Astrocyte of the spinal cord (primary cell): ENCODE measurements around the gene SBSN.

Experiments
- DNase-seq: peaks from one replicate; pipeline ENCODE4 v3.0.0; 2011; ENCODE audit warnings: low read depth, low spot score
- H3K4me3 ChIP-seq: 2 replicates; pipeline ENCODE4 v1.5.1; 2011; ENCODE audit warnings: low read depth, mild to moderate bottlenecking, low read length, moderate library complexity
- in situ Hi-C: cut with HindIII; loops from 2 replicates; pipeline ENCODE4 v1.10.0; 2017; ENCODE audit warnings: low sequenced_read_pairs
- TF ChIP-seq, protein P1 (sequence below): IDR thresholded peaks from 2 replicates; pipeline ENCODE4 v1.5.1; 2012; ENCODE audit warnings: low read depth, mild to moderate bottlenecking, low read length, inconsistent platforms

The SBSN gene

DNA sequence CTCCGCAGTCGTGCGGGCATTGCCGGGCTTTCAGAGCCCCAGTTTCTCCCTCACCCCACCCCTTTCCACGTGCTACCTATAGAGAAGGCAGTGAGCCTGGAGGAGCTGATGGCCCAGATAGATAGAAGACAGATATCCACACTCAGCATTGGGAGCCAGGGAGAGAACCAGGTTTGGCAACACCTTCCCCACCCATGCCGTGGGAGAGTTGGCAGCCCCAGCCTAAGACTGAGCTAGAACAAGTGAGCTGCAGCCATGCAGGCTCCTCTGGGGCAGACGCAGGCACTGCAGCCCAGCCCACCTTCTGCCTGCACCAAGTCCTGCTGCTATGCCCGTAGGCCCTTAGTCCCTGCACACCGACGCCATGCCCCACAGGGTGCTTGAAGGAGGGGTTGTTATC lies 27.5 kb downstream of the SBSN start:
- TF ChIP-seq, protein P1, sequence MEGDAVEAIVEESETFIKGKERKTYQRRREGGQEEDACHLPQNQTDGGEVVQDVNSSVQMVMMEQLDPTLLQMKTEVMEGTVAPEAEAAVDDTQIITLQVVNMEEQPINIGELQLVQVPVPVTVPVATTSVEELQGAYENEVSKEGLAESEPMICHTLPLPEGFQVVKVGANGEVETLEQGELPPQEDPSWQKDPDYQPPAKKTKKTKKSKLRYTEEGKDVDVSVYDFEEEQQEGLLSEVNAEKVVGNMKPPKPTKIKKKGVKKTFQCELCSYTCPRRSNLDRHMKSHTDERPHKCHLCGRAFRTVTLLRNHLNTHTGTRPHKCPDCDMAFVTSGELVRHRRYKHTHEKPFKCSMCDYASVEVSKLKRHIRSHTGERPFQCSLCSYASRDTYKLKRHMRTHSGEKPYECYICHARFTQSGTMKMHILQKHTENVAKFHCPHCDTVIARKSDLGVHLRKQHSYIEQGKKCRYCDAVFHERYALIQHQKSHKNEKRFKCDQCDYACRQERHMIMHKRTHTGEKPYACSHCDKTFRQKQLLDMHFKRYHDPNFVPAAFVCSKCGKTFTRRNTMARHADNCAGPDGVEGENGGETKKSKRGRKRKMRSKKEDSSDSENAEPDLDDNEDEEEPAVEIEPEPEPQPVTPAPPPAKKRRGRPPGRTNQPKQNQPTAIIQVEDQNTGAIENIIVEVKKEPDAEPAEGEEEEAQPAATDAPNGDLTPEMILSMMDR: no peak
- H3K4me3 ChIP-seq: no peak overlapping the region
- in situ Hi-C loops: no loop called here
- DNase-seq: no peak

GRCh38 chr19:35498984-35499527 lies 29.1 kb downstream of the SBSN start:
- in situ Hi-C loops: no loop called here
- no peak overlapping the region for H3K4me3 ChIP-seq
- DNase-seq: no peak
- TF ChIP-seq, protein P1: no peak

- no peak for DNase-seq
Observed at GRCh38 chr19:35498220-35498619, 29.9 kb downstream of the SBSN start.

DNA sequence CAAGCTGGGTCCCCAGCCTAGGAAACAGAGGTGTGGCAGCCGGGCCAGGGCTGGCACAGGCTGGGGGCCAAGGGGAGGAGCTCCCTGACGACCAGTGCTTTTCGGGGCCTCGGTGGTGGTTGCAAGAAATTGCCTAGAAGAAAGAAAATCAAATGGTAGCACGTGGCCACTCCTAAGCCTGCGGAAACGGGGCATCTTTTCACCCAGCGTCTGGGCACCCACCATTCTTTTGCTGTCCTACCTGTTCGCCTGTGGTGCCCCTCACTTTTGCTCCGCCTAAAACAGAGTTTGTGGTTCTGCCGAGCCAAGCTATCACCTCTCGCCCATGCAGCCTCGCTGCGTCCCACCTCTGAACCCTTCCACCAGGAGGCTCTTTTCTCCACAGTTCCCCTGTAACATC lies 30.7 kb downstream of the SBSN start:
- no peak for DNase-seq
- H3K4me3 ChIP-seq: no peak overlapping the region
- in situ Hi-C loops: no loop called here
- TF ChIP-seq, protein P1: no peak

More at GRCh38 chr19:35498220-35498619, 29.9 kb downstream of the SBSN start:
- no peak overlapping the region for H3K4me3 ChIP-seq
- in situ Hi-C loops: no loop called here
- TF ChIP-seq, protein P1: no peak

DNA sequence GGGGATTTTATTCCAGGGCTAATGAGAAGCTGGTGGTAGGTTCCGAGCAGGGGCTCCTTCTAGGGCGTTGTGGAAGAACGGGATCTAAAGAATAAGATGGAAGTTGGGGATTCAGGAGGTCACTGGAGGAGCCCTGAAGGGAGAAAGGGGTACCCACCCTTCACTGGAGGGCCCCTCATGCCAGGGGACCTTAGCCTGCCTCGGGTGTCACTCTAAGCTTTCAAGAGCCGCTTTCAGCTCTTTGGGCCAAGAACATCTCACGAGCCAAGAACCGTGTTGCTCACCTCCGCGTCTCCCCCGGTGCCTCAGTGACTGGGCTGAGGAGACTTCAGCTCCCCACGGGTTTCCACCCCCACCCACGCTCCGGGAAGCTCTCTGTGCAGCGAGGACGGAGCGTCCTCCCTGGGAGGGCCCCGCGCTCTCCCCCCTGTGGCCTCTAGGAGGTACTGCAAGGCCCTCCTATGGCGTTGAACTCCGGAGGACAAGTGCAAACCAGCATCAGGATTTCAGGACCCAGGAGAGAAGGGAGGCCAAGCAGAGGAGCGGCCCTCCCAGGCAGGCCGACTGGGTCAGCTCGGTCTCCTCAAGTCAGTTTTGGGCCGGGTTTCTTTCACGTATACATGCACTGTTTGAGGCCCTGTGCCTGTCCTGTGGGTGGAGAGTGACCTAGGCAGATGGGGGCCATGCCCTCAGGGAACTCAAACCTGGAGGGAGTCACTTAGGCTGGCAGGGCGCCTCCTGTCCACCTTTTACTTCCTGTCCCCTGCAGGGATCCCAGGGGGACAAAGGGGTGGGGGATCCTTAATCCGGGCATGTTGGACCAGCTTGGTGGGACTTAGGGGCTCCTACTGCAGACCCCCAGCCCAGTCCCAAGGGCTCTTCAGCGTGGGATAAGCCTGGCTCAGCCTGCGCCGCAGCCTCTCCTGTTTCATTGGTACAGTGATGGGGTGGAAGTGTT lies 32.7 kb downstream of the SBSN start:
- in situ Hi-C loops: no loop called here
- H3K4me3 ChIP-seq: no peak overlapping the region
- peak; percentile 47 for DNase-seq
- TF ChIP-seq, protein P1: peak; percentile 99

- TF ChIP-seq, protein P1: no peak
- no peak for DNase-seq
- in situ Hi-C loops: no loop called here
- no peak overlapping the region for H3K4me3 ChIP-seq
Observed at GRCh38 chr19:35493971-35494370, 34.1 kb downstream of the SBSN start.
